ENCODE results near the gene LAPTM5.

Gene LAPTM5

DNA sequence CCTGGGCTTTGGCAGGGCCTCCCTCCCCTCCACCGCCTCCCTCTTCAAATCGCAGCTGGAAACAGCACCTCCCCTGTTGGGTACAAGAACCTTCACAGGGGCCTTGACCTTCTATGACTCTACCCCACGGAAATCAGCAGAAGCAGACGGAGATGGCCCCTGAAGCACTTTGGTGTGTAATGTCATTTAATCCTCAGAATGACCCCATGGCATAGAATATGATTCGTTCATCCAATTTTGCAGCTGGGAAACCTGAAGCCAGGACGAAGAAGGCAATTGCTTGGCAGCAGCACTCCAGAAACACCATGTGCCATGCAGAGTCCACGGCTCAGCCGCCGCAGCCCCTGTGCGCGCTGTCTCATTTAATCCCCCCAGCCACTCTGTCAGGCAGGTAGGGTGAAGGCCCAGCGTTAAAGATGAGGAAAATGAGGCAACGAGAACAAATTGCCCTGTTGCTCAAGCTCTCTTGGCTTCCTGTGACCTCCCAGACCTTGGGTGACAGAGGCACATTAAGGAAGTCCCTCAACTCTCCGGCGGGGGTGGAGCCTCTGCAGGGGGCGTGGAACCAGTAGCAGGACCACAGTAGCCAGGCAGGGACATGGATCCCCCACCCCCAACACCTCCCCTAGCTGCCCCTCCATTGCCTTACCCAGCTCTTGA lies 25.8 kb upstream of the LAPTM5 start:
- Histone ChIP-seq H2BK12ac (ENCODE audit: low read length) (no peak overlapping the region), H2BK120ac (ENCODE audit: low read depth, low read length) (no peak overlapping the region), H3K36me3 (replicated peaks in 1 of 2; ENCODE audit: control insufficient read depth in 2 of 2, insufficient read depth in 2 of 2, low read length in 2 of 2) (no peaks in the 10 kb centered on the region), H3K4ac (ENCODE audit: low read length) (no peak overlapping the region), H3K79me1 (ENCODE audit: low read depth, low read length) (no peaks in the 10 kb centered on the region), H3K4me3 (ENCODE audit: low read length in 2 of 2) (no peak overlapping the region), H3K4me1 (ENCODE audit: control insufficient read depth in 2 of 2, insufficient read depth in 1 of 2, low read depth in 1 of 2, low read length in 2 of 2) (peaks cover 16 to 30% of the 10 kb centered on the region in 2 donors), H3K9me3 (replicated peaks in 1 of 2; ENCODE audit: control insufficient read depth in 2 of 2, insufficient read depth in 1 of 2, low read depth in 1 of 2, low read length in 2 of 2) (no peaks in the 10 kb centered on the region), H3K27ac (replicated peaks; ENCODE audit: low read length) (no peak overlapping the region), H4K8ac (ENCODE audit: low read depth, low read length) (no peak overlapping the region), H3K23ac (ENCODE audit: low read depth, low read length, poor library complexity) (no peak overlapping the region), H3K4me2 (ENCODE audit: insufficient read depth, low read length, poor library complexity, severe bottlenecking) (no peak overlapping the region), H3K14ac (ENCODE audit: low read length) (no peak overlapping the region), H2BK15ac (ENCODE audit: low read length) (peak overlapping the region; percentile 33), H2AFZ (ENCODE audit: low read length) (peak overlapping the region; percentile 86), H4K91ac (ENCODE audit: low read depth, low read length, poor library complexity) (no peak overlapping the region), H2AK5ac (ENCODE audit: low read depth, low read length) (peak overlapping the region; percentile 39), H2BK5ac (ENCODE audit: low read length) (no peak overlapping the region), H3K27me3 (ENCODE audit: control insufficient read depth in 3 of 3, insufficient read depth in 3 of 3, low read depth in 1 of 3, low read length in 3 of 3) (no peaks in the 10 kb centered on the region), H3K18ac (ENCODE audit: low read length) (peak overlapping the region; percentile 73), H3K9ac (ENCODE audit: low read depth, low read length, poor library complexity) (no peak overlapping the region)
- no peak for DNase-seq (ENCODE audit: low spot score)
- WGBS, 2 donors (ENCODE audit: extremely low coverage in 2 of 2, insufficient read length in 2 of 2, insufficient replicate concordance in 1 of 2): no CpG with 5 or more reads among the region's 16 CpGs

GRCh38 chr1:30782361-30783255 lies 25.0 kb upstream of the LAPTM5 start:
- Histone ChIP-seq H3K23ac (ENCODE audit: low read depth, low read length, poor library complexity) (no peak overlapping the region), H3K18ac (ENCODE audit: low read length) (peak overlapping the region; percentile 81)
- WGBS, 2 donors (ENCODE audit: extremely low coverage in 2 of 2, insufficient read length in 2 of 2, insufficient replicate concordance in 1 of 2): no CpG with 5 or more reads among the region's 25 CpGs

GRCh38 chr1:30781906-30782305 lies 24.3 kb upstream of the LAPTM5 start:
- no peak for DNase-seq (ENCODE audit: low spot score)
- Histone ChIP-seq H3K23ac (ENCODE audit: low read depth, low read length, poor library complexity) (no peak overlapping the region), H2BK12ac (ENCODE audit: low read length) (peak overlapping the region; percentile 2), H4K91ac (ENCODE audit: low read depth, low read length, poor library complexity) (no peak overlapping the region), H2BK5ac (ENCODE audit: low read length) (no peak overlapping the region), H3K27ac (replicated peaks; ENCODE audit: low read length) (no peak overlapping the region), H2BK15ac (ENCODE audit: low read length) (peak overlapping the region; percentile 62), H4K8ac (ENCODE audit: low read depth, low read length) (no peak overlapping the region), H3K9ac (ENCODE audit: low read depth, low read length, poor library complexity) (no peak overlapping the region), H3K36me3 (replicated peaks in 1 of 2; ENCODE audit: control insufficient read depth in 2 of 2, insufficient read depth in 2 of 2, low read length in 2 of 2) (no peaks in the 10 kb centered on the region), H3K27me3 (ENCODE audit: control insufficient read depth in 3 of 3, insufficient read depth in 3 of 3, low read depth in 1 of 3, low read length in 3 of 3) (no peaks in the 10 kb centered on the region), H3K4me3 (ENCODE audit: low read length in 2 of 2) (no peak overlapping the region), H3K18ac (ENCODE audit: low read length) (peak overlapping the region; percentile 66), H2BK120ac (ENCODE audit: low read depth, low read length) (no peak overlapping the region), H2AK5ac (ENCODE audit: low read depth, low read length) (no peak overlapping the region), H3K14ac (ENCODE audit: low read length) (no peak overlapping the region), H3K4me1 (ENCODE audit: control insufficient read depth in 2 of 2, insufficient read depth in 1 of 2, low read depth in 1 of 2, low read length in 2 of 2) (peaks cover 9 to 22% of the 10 kb centered on the region in 2 donors), H3K9me3 (replicated peaks in 1 of 2; ENCODE audit: control insufficient read depth in 2 of 2, insufficient read depth in 1 of 2, low read depth in 1 of 2, low read length in 2 of 2) (no peaks in the 10 kb centered on the region), H3K4ac (ENCODE audit: low read length) (no peak overlapping the region), H2AFZ (ENCODE audit: low read length) (peak overlapping the region; percentile 42), H3K4me2 (ENCODE audit: insufficient read depth, low read length, poor library complexity, severe bottlenecking) (no peak overlapping the region), H3K79me1 (ENCODE audit: low read depth, low read length) (no peaks in the 10 kb centered on the region)
- WGBS, 2 donors (ENCODE audit: extremely low coverage in 2 of 2, insufficient read length in 2 of 2, insufficient replicate concordance in 1 of 2): no CpG with 5 or more reads among the region's 10 CpGs

More at GRCh38 chr1:30782361-30783255, 25.0 kb upstream of the LAPTM5 start:
- Histone ChIP-seq H3K79me1 (ENCODE audit: low read depth, low read length) (no peaks in the 10 kb centered on the region), H4K8ac (ENCODE audit: low read depth, low read length) (no peak overlapping the region), H3K4me3 (ENCODE audit: low read length in 2 of 2) (no peak overlapping the region), H3K27ac (replicated peaks; ENCODE audit: low read length) (no peak overlapping the region), H3K14ac (ENCODE audit: low read length) (no peak overlapping the region), H4K91ac (ENCODE audit: low read depth, low read length, poor library complexity) (no peak overlapping the region), H2BK15ac (ENCODE audit: low read length) (peak overlapping the region; percentile 33), H2BK5ac (ENCODE audit: low read length) (no peak overlapping the region), H2BK12ac (ENCODE audit: low read length) (no peak overlapping the region), H3K4me2 (ENCODE audit: insufficient read depth, low read length, poor library complexity, severe bottlenecking) (no peak overlapping the region), H3K4ac (ENCODE audit: low read length) (no peak overlapping the region), H3K9ac (ENCODE audit: low read depth, low read length, poor library complexity) (no peak overlapping the region), H2AK5ac (ENCODE audit: low read depth, low read length) (peak overlapping the region; percentile 39), H3K27me3 (ENCODE audit: control insufficient read depth in 3 of 3, insufficient read depth in 3 of 3, low read depth in 1 of 3, low read length in 3 of 3) (no peaks in the 10 kb centered on the region), H3K9me3 (replicated peaks in 1 of 2; ENCODE audit: control insufficient read depth in 2 of 2, insufficient read depth in 1 of 2, low read depth in 1 of 2, low read length in 2 of 2) (no peaks in the 10 kb centered on the region), H3K36me3 (replicated peaks in 1 of 2; ENCODE audit: control insufficient read depth in 2 of 2, insufficient read depth in 2 of 2, low read length in 2 of 2) (no peaks in the 10 kb centered on the region), H3K4me1 (ENCODE audit: control insufficient read depth in 2 of 2, insufficient read depth in 1 of 2, low read depth in 1 of 2, low read length in 2 of 2) (peaks cover 11 to 26% of the 10 kb centered on the region in 2 donors), H2BK120ac (ENCODE audit: low read depth, low read length) (no peak overlapping the region), H2AFZ (ENCODE audit: low read length) (peak overlapping the region; percentile 86)
- peak; percentile 78 for DNase-seq (ENCODE audit: low spot score)

DNA sequence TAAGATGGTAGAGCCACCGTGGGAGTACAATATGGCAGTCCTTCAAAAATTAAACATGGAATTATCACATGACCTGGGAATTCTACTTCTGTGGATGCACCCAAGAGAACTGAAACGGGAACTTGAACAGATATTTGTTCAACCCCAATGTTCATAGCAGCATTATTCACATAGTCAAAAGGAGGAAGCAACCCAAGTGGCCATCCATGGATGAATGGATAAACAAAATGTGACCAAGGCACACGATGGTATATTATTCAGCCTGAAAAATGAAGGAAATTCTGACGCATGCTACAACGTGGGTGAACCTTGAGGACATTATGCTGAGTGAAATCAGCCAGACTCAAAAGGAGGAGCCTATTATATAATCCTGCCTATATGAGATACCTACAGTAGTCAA lies 22.8 kb upstream of the LAPTM5 start:
- Histone ChIP-seq H3K14ac (ENCODE audit: low read length) (no peak overlapping the region), H3K27me3 (ENCODE audit: control insufficient read depth in 3 of 3, insufficient read depth in 3 of 3, low read depth in 1 of 3, low read length in 3 of 3) (no peaks in the 10 kb centered on the region), H3K36me3 (replicated peaks in 1 of 2; ENCODE audit: control insufficient read depth in 2 of 2, insufficient read depth in 2 of 2, low read length in 2 of 2) (no peaks in the 10 kb centered on the region), H3K9ac (ENCODE audit: low read depth, low read length, poor library complexity) (no peak overlapping the region), H3K4ac (ENCODE audit: low read length) (no peak overlapping the region), H3K27ac (replicated peaks; ENCODE audit: low read length) (no peak overlapping the region), H3K9me3 (replicated peaks in 1 of 2; ENCODE audit: control insufficient read depth in 2 of 2, insufficient read depth in 1 of 2, low read depth in 1 of 2, low read length in 2 of 2) (no peaks in the 10 kb centered on the region), H3K79me1 (ENCODE audit: low read depth, low read length) (no peaks in the 10 kb centered on the region), H2BK12ac (ENCODE audit: low read length) (no peak overlapping the region), H2BK15ac (ENCODE audit: low read length) (no peak overlapping the region), H3K4me2 (ENCODE audit: insufficient read depth, low read length, poor library complexity, severe bottlenecking) (no peak overlapping the region), H4K91ac (ENCODE audit: low read depth, low read length, poor library complexity) (no peak overlapping the region), H3K4me1 (ENCODE audit: control insufficient read depth in 2 of 2, insufficient read depth in 1 of 2, low read depth in 1 of 2, low read length in 2 of 2) (peaks cover 4 to 13% of the 10 kb centered on the region in 2 donors), H4K8ac (ENCODE audit: low read depth, low read length) (no peak overlapping the region), H3K23ac (ENCODE audit: low read depth, low read length, poor library complexity) (no peak overlapping the region), H2AFZ (ENCODE audit: low read length) (no peak overlapping the region), H2AK5ac (ENCODE audit: low read depth, low read length) (no peak overlapping the region), H2BK5ac (ENCODE audit: low read length) (no peak overlapping the region), H3K18ac (ENCODE audit: low read length) (no peak overlapping the region), H2BK120ac (ENCODE audit: low read depth, low read length) (no peak overlapping the region), H3K4me3 (ENCODE audit: low read length in 2 of 2) (no peak overlapping the region)
- no peak for DNase-seq (ENCODE audit: low spot score)
- WGBS, 2 donors (ENCODE audit: extremely low coverage in 2 of 2, insufficient read length in 2 of 2, insufficient replicate concordance in 1 of 2): no CpG with 5 or more reads among the region's 5 CpGs

Measured in neuronal stem cell (in vitro differentiated cells).